ENCODE measurements around the gene COX4I1. TPM values are rescaled to one million over a fixed set of nuclear protein-coding genes. Genes with fewer than 3 reads are reported as not detected.

Gene COX4I1
- total RNA-seq, 1 experiment from 2014 or later, result 814 TPM

DNA sequence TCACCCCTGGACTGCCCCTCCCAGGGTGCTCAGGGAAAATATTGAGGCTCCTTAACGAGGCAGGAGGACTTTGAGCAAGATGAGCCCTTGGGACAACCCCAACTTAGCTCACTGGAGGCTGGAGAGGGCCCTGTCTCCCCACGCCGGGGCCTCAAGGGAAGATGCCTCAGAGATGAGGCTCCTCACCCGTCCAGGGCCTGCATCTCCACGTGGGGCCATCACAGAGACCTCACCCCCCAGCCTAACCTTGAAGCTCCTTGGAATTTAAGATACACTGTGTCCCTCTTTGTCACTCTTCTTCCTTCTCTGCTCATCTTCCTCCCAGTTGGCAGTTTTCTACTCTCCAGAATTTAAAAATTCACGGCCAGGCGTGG lies 11.2 kb downstream of the COX4I1 start:
- TF ChIP-seq, protein P1, sequence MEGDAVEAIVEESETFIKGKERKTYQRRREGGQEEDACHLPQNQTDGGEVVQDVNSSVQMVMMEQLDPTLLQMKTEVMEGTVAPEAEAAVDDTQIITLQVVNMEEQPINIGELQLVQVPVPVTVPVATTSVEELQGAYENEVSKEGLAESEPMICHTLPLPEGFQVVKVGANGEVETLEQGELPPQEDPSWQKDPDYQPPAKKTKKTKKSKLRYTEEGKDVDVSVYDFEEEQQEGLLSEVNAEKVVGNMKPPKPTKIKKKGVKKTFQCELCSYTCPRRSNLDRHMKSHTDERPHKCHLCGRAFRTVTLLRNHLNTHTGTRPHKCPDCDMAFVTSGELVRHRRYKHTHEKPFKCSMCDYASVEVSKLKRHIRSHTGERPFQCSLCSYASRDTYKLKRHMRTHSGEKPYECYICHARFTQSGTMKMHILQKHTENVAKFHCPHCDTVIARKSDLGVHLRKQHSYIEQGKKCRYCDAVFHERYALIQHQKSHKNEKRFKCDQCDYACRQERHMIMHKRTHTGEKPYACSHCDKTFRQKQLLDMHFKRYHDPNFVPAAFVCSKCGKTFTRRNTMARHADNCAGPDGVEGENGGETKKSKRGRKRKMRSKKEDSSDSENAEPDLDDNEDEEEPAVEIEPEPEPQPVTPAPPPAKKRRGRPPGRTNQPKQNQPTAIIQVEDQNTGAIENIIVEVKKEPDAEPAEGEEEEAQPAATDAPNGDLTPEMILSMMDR (IDR thresholded peaks at IDR 0.05; ENCODE audit: insufficient read depth in 1 of 2, low read depth in 1 of 2, low read length in 1 of 2, severe bottlenecking in 1 of 2, unreplicated experiment in 1 of 2), result no peak
- ChIA-PET CTCF (interaction anchor here (0.8 to 1.6 kb wide), 2 partner anchors 9 to 11 kb away, joined by 3 to 10 read pairs; no protein-coding TSS in a partner anchor), POLR2A (no interaction called here)
- no peaks in the 10 kb centered on the region for H3K4me1 ChIP-seq
- Mint-ChIP-seq H3K9me3 (ENCODE audit: unreplicated experiment) (no peaks in the 10 kb centered on the region), H3K4me3 (ENCODE audit: unreplicated experiment) (no peak overlapping the region), H3K4me1 (ENCODE audit: low read depth, unreplicated experiment) (peaks cover 6% of the 10 kb centered on the region), H3K27ac (ENCODE audit: unreplicated experiment) (no peak overlapping the region), H3K27me3 (ENCODE audit: insufficient read depth, unreplicated experiment) (no peaks in the 10 kb centered on the region), H3K36me3 (ENCODE audit: insufficient read depth, unreplicated experiment) (peaks cover 10% of the 10 kb centered on the region)
- no peak overlapping the region for H3K4me3 ChIP-seq (ENCODE audit: low read depth, low read length)
- intact Hi-C loops (cut with micrococcal nuclease; ENCODE audit: unreplicated experiment), result no loop called here
- H3K27me3 ChIP-seq (replicated peaks; ENCODE audit: control insufficient read depth, insufficient read depth, low read length), result no peaks in the 10 kb centered on the region
- no TSS peak for BruUV-seq (replicated peaks)
- H3K36me3 ChIP-seq (ENCODE audit: control insufficient read depth, insufficient read depth, low read length), result peaks cover 3% of the 10 kb centered on the region
- no peak for DNase-seq
- no peaks in the 10 kb centered on the region for H3K9me3 ChIP-seq

DNA sequence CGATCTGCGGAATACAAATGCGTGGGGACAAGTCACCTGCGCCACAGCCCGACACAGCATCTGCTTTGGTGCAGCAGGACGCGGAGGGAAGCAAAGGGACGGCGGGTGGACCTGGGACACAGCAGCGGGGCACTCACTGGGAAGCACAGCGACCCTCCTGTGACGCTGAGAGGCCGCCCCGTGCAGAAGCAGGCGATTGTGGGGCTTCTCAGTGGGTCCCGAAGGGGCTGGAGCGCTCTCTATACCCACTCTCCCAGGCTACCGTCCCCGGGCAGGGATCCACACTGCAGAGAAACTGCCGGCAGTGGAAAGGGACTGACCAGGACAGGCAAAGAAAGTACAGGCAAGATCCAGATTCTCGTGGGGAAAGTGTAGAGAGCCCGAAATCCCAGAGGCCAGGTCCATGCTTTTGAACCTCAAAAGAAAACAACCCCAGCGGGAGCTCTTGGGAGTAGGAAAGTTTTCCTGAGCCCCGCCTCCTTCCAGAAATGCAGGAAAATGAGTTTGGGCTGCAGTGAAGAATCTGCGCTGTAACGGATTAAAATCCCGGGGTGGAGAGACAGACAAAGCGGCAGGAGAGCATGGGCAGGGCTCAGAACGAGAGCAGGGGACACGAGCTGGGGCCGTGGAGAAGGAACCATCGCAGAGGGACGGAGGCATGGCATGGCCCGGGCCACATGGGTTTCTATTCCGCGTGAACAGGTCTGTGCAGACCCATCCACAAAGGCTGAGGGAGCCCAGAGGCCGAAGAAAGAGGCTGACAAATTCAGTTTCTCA lies 12.7 kb downstream of the COX4I1 start:
- Histone ChIP-seq H3K4me3 (ENCODE audit: low read depth, low read length) (no peak overlapping the region), H3K9me3 (no peaks in the 10 kb centered on the region), H3K4me1 (no peaks in the 10 kb centered on the region), H3K36me3 (ENCODE audit: control insufficient read depth, insufficient read depth, low read length) (no peaks in the 10 kb centered on the region), H3K27me3 (replicated peaks; ENCODE audit: control insufficient read depth, insufficient read depth, low read length) (no peaks in the 10 kb centered on the region)
- no peak for DNase-seq
- no peaks in the 10 kb centered on the region for H3K36me3 Mint-ChIP-seq (ENCODE audit: insufficient read depth, unreplicated experiment)
- no TSS peak for BruUV-seq (replicated peaks)
- POLR2A ChIA-PET, result interaction anchor here (0.6 kb wide), 1 partner anchor 12 kb away, joined by 5 read pairs; no protein-coding TSS in a partner anchor
- no peak overlapping the region for H3K27ac Mint-ChIP-seq (ENCODE audit: unreplicated experiment)
- H3K27me3 Mint-ChIP-seq (ENCODE audit: insufficient read depth, unreplicated experiment), result no peaks in the 10 kb centered on the region
- H3K4me1 Mint-ChIP-seq (ENCODE audit: low read depth, unreplicated experiment), result peaks cover 6% of the 10 kb centered on the region
- no peaks in the 10 kb centered on the region for H3K9me3 Mint-ChIP-seq (ENCODE audit: unreplicated experiment)
- TF ChIP-seq, protein P1 (IDR thresholded peaks at IDR 0.05; ENCODE audit: insufficient read depth in 1 of 2, low read depth in 1 of 2, low read length in 1 of 2, severe bottlenecking in 1 of 2, unreplicated experiment in 1 of 2), result no peak
- H3K4me3 Mint-ChIP-seq (ENCODE audit: unreplicated experiment), result no peak overlapping the region
- intact Hi-C loops (cut with micrococcal nuclease; ENCODE audit: unreplicated experiment), result no loop called here
- CTCF ChIA-PET, result interaction anchor here (0.8 to 1.9 kb wide), 2 partner anchors 9 to 80 kb away, joined by 3 to 10 read pairs; no protein-coding TSS in a partner anchor

DNA sequence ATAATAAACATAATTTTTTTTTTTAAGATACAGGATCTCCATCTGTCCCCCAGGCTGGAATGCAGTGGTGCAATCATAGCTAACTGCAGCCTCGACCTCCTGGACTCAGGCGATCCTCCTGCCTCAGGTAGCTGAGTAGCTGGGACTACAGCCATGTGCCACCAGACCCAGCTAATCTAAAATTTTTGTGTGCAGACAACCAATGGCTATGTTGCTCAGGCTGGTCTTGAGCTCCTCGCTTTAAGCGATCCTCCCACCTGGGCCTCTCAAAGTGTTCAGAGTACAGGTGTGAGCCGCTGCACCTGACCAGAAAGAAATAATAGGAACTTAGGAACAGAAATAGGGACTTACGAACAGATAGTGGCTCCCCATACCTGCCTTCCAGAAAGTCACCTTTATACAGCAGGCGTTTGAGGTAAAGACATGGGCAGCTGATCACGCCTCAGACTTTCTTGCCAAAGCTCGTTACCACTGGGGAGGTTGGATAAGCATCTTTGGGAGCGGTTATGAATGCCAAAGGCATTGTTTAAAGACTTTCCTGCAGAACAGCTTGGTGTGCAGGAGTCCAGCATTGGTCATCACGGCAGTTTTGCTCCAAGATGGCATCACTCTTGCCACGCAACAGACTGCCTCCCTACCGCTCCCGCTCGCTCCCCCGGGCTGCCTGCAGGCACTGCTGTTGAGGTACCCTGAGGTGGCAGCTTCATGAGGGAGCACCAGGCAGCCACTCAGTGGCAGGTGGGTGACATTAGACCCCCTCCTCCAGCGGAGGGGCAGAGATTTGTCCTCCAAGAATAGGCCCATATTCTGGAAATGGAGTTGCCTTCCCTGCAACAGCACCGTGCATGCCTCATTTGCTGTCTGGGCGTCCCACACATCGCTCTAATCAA lies 13.6 kb downstream of the COX4I1 start:
- intact Hi-C loops (cut with micrococcal nuclease; ENCODE audit: unreplicated experiment), result no loop called here
- no peaks in the 10 kb centered on the region for H3K27me3 Mint-ChIP-seq (ENCODE audit: insufficient read depth, unreplicated experiment)
- no TSS peak for BruUV-seq (replicated peaks)
- Histone ChIP-seq H3K27me3 (replicated peaks; ENCODE audit: control insufficient read depth, insufficient read depth, low read length) (no peaks in the 10 kb centered on the region), H3K9me3 (no peaks in the 10 kb centered on the region), H3K4me1 (no peaks in the 10 kb centered on the region), H3K4me3 (ENCODE audit: low read depth, low read length) (no peak overlapping the region), H3K36me3 (ENCODE audit: control insufficient read depth, insufficient read depth, low read length) (no peaks in the 10 kb centered on the region)
- ChIA-PET CTCF (interaction anchor here (0.6 to 1.9 kb wide), 4 partner anchors 8 to 174 kb away, joined by 3 to 10 read pairs (median 4); no protein-coding TSS in a partner anchor), POLR2A (no interaction called here)
- TF ChIP-seq, protein P1 (IDR thresholded peaks at IDR 0.05; ENCODE audit: insufficient read depth in 1 of 2, low read depth in 1 of 2, low read length in 1 of 2, severe bottlenecking in 1 of 2, unreplicated experiment in 1 of 2), result no peak
- no peak overlapping the region for H3K27ac Mint-ChIP-seq (ENCODE audit: unreplicated experiment)
- no peak overlapping the region for H3K4me3 Mint-ChIP-seq (ENCODE audit: unreplicated experiment)
- H3K36me3 Mint-ChIP-seq (ENCODE audit: insufficient read depth, unreplicated experiment), result no peaks in the 10 kb centered on the region
- peaks cover 6% of the 10 kb centered on the region for H3K4me1 Mint-ChIP-seq (ENCODE audit: low read depth, unreplicated experiment)
- no peaks in the 10 kb centered on the region for H3K9me3 Mint-ChIP-seq (ENCODE audit: unreplicated experiment)
- no peak for DNase-seq
